PC-9 (cell line): Measurements from ENCODE around the gene NEB.

ENCODE experiments used
- CTCF ChIP-seq: fragments of 200-600 bp; sonication (generic); conservative IDR thresholded peaks from 2 replicates; pipeline ENCODE4 v1.6.1; 2017; ENCODE audit warnings: mixed run types, antibody characterized with exemption, mild to moderate bottlenecking, moderate library complexity
- EZH2 ChIP-seq: fragments of 200-600 bp; sonication (generic); IDR thresholded peaks from 2 replicates; pipeline ENCODE4 v1.8.0; 2017; ENCODE audit warnings: antibody characterized with exemption, low read depth

- TF ChIP-seq CTCF (no peak), EZH2 (no peak)
Measured at GRCh38 chr2:151533127-151533526, 201.1 kb downstream of the NEB start.
